Measurements from ENCODE around the gene CXorf58.
"Not testable (repeated sequence)": the region's sequence is repeated elsewhere in the genome, so short reads cannot be mapped to it uniquely, and the experiment has no call there.

DNA sequence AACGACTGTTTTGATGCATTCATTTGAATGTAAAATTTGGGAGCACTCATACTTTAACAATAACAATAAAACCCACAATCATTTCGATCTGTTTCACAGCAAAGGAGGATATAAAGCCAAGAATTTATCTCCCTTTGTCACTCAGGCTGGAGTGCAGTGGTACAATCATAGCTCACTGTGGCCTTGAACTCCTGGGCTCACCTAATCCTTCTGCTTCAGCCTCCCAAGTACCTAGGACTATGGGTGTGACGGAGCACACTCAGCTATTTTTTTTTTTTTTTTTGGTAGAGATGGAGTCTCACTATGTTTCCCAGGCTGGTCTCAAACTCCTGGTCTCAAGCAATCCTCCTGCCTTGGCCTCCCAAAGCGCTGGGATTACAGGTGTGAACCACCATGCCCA lies 11.3 kb upstream of the CXorf58 start:
- TF ChIP-seq, protein P1, sequence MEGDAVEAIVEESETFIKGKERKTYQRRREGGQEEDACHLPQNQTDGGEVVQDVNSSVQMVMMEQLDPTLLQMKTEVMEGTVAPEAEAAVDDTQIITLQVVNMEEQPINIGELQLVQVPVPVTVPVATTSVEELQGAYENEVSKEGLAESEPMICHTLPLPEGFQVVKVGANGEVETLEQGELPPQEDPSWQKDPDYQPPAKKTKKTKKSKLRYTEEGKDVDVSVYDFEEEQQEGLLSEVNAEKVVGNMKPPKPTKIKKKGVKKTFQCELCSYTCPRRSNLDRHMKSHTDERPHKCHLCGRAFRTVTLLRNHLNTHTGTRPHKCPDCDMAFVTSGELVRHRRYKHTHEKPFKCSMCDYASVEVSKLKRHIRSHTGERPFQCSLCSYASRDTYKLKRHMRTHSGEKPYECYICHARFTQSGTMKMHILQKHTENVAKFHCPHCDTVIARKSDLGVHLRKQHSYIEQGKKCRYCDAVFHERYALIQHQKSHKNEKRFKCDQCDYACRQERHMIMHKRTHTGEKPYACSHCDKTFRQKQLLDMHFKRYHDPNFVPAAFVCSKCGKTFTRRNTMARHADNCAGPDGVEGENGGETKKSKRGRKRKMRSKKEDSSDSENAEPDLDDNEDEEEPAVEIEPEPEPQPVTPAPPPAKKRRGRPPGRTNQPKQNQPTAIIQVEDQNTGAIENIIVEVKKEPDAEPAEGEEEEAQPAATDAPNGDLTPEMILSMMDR (conservative IDR thresholded peaks at IDR 0.05; ENCODE audit: low read depth in 2 of 2): not testable (repeated sequence)
- TF ChIP-seq EZH2 (IDR thresholded peaks at IDR 0.05; ENCODE audit: low read depth, unreplicated experiment); EZH2phosphoT487 (IDR thresholded peaks at IDR 0.05; ENCODE audit: unreplicated experiment); POLR2AphosphoS5 (IDR thresholded peaks at IDR 0.05; ENCODE audit: low read depth); NANOG (IDR thresholded peaks at IDR 0.05; ENCODE audit: borderline replicate concordance); CREB1 (CRISPR knock-in tag; IDR thresholded peaks at IDR 0.05; ENCODE audit: low read depth); ZNF331 (CRISPR knock-in tag; IDR thresholded peaks at IDR 0.05; ENCODE audit: low read depth); STAT1 (IDR thresholded peaks at IDR 0.05; ENCODE audit: unreplicated experiment); JUNB (IDR thresholded peaks at IDR 0.05; ENCODE audit: unreplicated experiment): not testable (repeated sequence)
- TF ChIP-seq, protein P2, sequence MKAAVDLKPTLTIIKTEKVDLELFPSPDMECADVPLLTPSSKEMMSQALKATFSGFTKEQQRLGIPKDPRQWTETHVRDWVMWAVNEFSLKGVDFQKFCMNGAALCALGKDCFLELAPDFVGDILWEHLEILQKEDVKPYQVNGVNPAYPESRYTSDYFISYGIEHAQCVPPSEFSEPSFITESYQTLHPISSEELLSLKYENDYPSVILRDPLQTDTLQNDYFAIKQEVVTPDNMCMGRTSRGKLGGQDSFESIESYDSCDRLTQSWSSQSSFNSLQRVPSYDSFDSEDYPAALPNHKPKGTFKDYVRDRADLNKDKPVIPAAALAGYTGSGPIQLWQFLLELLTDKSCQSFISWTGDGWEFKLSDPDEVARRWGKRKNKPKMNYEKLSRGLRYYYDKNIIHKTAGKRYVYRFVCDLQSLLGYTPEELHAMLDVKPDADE (IDR thresholded peaks at IDR 0.05): not testable (repeated sequence)
- TF ChIP-seq, protein P3, sequence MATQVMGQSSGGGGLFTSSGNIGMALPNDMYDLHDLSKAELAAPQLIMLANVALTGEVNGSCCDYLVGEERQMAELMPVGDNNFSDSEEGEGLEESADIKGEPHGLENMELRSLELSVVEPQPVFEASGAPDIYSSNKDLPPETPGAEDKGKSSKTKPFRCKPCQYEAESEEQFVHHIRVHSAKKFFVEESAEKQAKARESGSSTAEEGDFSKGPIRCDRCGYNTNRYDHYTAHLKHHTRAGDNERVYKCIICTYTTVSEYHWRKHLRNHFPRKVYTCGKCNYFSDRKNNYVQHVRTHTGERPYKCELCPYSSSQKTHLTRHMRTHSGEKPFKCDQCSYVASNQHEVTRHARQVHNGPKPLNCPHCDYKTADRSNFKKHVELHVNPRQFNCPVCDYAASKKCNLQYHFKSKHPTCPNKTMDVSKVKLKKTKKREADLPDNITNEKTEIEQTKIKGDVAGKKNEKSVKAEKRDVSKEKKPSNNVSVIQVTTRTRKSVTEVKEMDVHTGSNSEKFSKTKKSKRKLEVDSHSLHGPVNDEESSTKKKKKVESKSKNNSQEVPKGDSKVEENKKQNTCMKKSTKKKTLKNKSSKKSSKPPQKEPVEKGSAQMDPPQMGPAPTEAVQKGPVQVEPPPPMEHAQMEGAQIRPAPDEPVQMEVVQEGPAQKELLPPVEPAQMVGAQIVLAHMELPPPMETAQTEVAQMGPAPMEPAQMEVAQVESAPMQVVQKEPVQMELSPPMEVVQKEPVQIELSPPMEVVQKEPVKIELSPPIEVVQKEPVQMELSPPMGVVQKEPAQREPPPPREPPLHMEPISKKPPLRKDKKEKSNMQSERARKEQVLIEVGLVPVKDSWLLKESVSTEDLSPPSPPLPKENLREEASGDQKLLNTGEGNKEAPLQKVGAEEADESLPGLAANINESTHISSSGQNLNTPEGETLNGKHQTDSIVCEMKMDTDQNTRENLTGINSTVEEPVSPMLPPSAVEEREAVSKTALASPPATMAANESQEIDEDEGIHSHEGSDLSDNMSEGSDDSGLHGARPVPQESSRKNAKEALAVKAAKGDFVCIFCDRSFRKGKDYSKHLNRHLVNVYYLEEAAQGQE (IDR thresholded peaks at IDR 0.05; ENCODE audit: unreplicated experiment): not testable (repeated sequence)
